ENCODE measurements around the gene DENND2D.

The DENND2D gene

DNA sequence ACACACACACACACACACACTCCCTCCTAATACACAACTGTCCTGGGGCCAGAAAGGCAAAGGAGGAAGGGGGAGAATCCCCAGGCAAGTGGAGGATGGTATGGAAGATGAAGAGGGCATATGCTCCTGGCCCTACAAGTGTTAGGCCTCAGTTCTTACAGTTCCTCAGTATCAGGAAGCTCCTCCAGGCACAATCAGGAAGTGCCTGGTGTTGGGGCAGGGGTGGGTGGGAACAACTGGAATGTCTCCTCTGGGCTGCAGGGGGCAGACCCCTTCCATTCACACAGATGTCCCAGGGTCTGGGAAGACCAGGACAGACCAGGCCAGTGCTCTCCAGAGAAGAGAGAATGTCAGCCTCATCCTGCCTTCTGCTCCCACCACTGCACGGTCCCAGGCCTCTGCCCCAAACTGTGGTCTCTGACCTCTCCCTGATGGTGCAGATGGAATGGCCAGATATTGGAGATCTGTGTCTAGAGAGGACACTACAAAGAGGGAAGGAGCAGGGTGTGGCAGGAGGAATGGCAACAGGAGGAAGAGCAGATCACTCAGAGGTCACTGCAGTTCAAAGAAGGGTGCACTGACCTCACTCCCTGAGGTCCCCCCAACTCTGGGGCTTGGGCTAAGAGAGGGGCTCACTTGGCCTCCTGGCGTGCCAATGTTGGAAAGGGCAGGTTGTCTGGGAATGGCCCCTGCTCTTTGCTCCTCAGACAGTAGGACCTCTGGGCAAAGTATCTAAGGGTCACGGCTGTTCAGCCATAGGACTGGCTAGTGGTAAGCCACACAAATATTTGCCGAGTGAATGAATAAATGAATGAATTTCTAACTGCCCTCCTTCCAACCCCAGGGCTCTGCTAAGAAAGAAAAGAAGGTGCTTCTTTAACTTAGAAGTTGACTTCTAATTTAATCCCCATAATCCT is 2.5 kb upstream of the DENND2D start:
- no peak for DNase-seq

DNA sequence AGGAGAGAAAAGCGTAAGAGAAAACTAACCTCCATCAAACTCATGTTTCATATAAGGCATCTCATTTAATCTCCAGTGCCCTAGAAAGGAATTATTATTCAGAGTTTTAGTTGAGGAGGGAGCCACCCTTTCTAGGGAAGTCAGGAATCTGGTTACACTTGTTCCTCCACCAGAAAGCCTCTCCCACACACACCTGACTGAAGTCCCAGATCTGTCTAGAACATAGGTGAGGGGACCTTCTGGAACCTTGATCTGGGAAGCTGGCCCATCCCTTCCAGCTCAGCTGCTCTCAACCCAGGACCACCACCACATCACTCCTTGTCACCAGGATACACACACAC is 1.9 kb upstream of the DENND2D start:
- DNase-seq = no peak

- no peak for DNase-seq
Observed at GRCh38 chr1:111201275-111202090, 1.0 kb upstream of the DENND2D start.

- no peak for DNase-seq
Observed at GRCh38 chr1:111200802-111201161, 336 bp upstream of the DENND2D start.

GRCh38 chr1:111199329-111199728 is 1.1 kb downstream of the DENND2D start:
- DNase-seq = no peak

DNA sequence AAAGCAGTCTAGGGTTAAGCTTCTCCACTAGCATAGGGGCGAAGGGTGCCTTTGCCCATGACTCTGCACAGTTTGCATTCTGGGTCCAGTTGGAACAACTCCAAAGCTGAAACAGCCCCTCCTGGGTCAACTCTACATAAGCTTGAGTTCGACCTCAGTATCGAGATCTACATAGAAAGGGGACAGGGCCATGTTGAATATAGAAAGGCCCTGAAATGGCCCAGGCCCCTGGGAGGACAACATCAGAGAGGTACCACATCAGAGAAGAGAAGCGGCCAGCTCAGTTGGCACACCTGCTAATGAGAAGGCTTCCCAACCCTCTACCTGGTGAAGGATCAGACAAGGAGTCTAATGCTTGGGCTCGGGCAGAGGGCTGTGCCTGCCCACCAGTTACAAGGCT is 1.6 kb downstream of the DENND2D start:
- no peak for DNase-seq

DNA sequence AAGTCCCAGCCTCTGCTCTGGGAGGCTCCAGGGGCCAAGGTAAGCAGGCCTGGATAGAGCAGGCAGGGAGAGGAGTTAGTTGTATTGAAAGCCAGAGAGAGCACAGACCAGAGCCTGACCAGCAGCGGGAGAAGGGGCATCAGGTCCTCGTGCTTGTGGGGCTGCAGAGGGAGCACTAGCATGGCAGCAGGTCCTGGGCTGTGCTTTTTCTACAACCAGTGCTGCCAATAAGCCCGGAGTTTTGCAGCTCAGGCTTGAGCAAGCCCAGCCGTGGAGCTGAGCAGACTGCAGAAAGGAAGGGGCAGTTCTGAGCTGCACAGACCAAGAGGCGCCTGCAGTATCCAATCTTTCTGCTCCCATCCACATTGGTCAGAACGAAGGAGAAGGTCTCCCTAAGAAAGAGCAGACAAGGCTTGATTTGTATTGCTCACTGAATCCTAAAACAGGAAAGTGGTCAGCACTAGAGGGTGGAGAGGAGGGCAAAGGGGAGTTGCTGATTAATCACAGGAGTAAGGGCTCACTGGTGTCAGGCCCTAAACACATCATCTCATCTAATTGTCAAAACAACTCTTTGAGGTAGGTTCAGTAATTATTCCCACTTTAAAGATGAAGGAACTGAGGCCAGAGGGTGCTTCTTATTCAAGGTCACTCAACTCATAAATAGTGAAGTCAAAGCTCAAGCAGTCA is 2.7 kb downstream of the DENND2D start:
- no peak for DNase-seq

DNA sequence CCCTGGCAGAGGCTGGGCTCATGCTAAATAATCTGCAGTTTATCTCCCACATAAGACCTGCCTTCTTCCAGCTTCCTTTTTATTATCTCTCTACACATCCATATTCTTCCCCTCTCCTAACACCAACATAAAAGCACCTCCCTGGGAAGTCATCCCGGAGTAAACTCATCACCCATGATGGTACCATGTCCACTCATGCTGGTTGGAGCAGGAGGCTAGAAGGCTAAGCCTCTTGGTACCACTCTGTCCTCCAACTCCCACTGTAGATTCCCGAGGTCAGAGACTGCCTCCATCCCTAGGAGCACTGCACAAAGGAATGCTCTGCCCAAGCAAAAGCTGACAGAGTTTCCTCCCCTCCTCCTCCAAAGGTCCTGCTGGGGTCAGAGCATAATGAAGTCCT is 4.2 kb downstream of the DENND2D start:
- no peak for DNase-seq

GRCh38 chr1:111195002-111195684 is 5.3 kb downstream of the DENND2D start:
- DNase-seq = no peak

DNA sequence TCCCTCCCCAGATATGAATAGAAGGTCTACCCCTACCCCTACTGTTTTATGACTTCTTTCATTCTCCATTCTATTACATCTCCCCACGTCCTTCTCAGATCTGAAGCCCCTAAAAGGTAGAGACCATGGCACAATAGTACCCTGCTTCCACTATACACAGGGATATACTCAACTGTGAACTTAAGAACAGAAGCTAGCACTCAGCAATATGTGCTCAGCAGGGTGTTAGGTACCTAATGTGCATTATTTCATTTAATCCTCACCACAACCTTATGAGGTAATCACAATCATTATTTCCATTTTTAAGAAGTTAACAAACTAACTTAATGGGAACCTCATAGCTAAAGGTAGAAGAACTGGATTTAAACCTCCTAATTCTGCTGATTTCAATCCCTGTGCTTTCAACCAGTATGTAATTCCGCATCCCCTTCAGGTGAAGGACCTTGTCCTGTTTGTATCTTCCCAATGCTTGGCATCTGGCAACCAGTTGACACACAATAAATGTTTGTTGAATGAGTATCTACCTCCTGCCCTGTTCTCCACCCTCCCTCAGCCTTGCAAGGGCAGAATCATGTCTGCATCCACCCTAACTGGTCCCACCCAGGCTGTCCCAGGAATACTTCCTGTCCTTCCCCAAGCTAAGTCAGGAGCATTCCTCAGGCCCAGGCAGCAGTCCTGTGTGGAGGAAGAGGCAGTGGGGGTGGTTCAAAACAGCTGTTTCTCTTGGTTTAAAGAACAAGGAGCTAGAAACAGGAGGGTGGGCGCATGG is 6.5 kb downstream of the DENND2D start:
- peak; percentile 19 for DNase-seq

DNA sequence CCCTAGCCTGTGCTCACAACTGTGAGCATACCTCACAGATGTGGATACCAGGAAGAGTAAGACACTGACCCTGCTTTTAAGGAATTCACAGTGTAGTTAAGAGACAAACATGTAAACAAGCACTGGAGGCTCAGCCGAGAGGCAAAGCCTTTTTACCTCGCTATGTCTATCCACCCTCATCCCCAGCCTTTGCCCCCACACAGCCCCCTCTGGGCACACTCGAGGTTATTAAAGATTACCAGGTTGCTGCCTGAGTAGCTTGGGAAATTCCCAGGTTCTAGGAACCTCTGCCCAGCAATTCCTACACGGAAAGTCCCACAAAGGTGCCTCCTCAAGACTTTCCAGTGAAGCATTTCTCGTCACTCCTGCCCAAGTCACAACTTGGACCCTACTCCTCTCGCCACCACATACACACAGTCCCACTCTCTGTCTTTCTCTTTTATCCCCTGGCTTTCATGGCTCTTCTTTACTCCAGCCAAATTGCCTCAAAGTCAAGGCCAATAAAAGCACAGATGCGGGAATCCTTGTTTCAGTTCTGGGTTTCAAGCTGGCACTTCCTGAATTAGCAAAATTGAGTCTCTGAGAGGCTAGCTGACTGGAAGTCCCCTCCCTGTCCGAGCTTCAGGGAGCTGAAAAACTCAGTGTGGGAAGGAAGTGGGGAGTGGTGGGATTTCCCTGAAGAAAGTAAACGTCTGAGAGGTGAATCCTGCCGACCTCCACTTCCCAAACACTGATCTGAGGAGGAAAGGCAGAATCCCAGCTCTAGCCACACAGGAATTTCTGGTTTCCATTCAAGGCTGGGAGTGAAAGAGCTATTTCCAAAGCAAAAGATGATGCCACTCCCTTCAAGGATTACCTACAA is 7.6 kb downstream of the DENND2D start:
- DNase-seq = no peak

DNA sequence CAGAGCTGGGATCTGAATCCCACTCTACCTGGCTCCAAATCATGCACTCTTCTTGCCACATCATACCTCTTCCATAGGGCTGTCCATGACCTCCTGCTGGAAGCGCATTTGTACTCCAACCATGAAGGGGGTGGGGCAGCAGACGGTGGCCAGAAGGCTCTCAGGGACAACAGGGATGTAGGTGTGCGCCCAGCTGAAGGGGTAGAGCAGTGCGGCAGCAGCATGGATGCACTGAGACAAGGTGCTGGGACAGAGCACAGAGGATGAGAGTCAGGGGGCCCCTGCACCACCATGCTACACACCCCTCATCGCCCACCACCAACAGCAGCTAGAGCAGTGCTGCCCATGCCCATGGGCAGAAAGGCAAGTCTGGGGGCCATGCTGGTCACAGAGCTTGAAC is 8.4 kb downstream of the DENND2D start:
- no peak for DNase-seq

DNA sequence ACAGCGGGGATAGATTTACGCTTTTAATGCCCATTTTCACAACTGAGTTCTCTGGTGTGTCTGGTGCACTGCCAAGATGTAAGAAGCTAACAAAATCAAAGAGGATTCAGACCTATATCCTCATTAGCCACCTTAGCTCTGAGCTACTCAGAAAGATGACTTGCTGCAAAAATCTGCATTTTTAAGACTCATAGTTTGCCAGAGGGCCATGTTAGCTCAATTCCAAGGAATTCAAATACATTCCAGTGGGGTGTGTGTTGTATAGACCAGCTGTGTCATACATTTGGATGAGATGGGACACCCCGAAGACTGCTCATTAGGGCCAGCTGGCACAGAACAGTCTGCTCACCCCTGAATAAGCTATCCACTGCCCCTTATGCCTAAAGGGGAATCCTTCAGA is 8.9 kb downstream of the DENND2D start:
- peak; percentile 81 for DNase-seq

GRCh38 chr1:111190931-111191451 is 9.5 kb downstream of the DENND2D start:
- DNase-seq = peak; percentile 48

DNA sequence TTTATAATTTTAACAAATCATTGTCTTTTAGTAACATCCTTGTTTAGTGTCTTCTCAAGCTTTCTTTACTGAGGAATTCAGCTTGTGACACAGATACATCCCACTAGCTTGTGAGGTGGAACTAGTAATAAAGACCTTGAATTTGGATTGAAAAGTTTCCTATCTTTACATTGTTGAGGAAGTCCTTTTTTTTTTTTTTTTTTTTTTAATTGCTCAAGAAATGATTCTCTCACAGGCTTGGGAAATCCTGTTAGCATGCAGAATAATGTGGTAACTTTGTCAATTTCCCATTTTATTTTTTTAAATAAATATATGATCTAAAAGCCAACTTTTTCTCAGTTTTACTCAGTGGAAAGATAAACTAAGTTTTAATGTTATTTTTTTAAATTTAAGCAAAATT is 15.8 kb downstream of the DENND2D start:
- DNase-seq = no peak

GRCh38 chr1:111183308-111184069 is 17.0 kb downstream of the DENND2D start:
- DNase-seq = no peak

DNA sequence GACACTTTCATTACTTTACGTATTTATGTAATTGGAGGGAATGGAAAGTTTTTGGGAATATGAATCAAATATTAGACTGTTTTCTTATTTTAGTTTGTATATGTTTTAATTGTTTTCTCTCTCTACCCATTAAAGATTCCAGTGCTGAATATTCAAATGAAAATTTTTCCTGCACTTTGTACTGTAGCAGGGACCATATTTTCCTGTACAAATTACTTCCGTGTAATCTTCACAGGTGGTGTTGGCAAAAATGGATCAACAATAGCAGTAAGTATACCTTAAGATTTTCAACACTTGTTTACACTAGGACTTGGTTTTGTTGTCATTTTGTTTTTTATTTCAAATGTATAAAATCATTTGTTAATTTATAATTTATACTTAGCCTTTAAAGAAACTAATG is 18.4 kb downstream of the DENND2D start:
- DNase-seq = no peak

- DNase-seq = no peak
Observed at GRCh38 chr1:111179968-111180533, 20.4 kb downstream of the DENND2D start.

DNA sequence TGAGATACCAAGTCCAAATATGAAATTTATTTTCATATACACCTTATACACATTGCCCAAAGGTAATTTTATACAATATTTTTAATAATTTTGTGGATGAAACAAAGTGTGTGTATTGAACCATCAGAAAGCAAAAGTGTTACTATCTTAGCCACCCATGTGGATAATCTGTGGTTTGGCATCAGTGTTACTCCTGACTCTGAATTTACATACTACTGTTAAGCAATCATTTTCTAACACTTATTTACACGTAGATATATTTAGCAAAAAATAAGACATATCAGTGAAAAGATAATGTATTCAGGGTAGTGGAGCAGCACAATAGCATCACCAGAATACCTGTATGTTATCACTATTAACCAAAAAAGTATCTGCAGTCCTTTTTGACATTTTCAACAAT is 23.8 kb downstream of the DENND2D start:
- DNase-seq = no peak

GRCh38 chr1:111175349-111175748 is 25.1 kb downstream of the DENND2D start:
- no peak for DNase-seq

Measured in fibroblast of skin of back (primary cell).